Measurements from ENCODE around the gene UBE2C. TPM values are rescaled to one million over a fixed set of nuclear protein-coding genes. Genes with fewer than 3 reads are reported as not detected.

UBE2C gene
- total RNA-seq, 1 donor from 2014 or later = 2.4 TPM

DNA sequence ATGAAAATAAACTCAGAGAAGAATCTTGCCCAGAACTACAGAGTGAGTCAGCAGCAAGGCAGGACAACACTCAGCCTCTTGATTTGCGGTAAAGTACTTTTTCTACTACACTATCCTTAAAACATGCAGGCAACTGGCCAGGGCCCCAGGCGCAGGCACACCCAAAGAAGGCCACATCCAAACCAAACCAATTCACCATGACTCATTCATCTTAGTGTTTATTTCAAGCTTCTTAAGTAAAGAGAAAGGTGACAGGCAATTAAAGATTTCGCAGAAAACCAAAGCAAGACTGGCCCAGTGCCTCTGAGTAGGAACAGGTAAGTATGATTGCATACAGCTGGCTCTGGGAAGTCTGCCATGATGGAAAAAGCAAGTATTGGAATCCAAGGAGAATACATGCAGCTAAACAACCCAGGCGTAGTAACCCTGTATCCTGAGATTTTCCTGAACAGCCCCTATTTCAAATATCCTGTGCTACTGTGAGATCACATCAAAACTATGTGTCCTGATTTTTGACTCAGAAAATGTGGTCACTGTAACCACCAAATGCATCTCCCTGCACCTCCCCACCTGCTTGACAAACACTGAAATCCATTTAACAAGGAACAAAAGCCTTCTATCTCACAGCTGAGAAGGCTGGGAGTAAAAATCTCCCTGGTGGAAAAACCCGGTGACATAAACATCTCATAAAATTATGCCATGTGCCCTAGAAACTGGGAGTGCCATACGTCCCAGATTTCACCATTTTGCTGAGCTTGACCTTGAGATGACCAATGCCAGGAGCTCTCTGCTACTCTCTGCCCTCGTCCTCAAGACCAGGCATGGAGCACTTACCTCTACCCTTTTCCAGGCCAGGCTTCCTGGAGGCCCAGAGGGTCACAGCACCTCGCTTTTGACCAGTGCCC lies 33.2 kb upstream of the UBE2C start:
- intact Hi-C loops (cut with micrococcal nuclease) = no loop called here
- Mint-ChIP-seq H3K27me3 (peaks cover 14% of the 10 kb centered on the region), H3K4me3 (no peak overlapping the region), H3K27ac (no peak overlapping the region), H3K4me1 (peaks cover 2% of the 10 kb centered on the region), H3K9me3 (no peaks in the 10 kb centered on the region), H3K36me3 (ENCODE audit: low read depth) (no peaks in the 10 kb centered on the region)
- DNase-seq = no peak
- TF ChIP-seq, protein P1, sequence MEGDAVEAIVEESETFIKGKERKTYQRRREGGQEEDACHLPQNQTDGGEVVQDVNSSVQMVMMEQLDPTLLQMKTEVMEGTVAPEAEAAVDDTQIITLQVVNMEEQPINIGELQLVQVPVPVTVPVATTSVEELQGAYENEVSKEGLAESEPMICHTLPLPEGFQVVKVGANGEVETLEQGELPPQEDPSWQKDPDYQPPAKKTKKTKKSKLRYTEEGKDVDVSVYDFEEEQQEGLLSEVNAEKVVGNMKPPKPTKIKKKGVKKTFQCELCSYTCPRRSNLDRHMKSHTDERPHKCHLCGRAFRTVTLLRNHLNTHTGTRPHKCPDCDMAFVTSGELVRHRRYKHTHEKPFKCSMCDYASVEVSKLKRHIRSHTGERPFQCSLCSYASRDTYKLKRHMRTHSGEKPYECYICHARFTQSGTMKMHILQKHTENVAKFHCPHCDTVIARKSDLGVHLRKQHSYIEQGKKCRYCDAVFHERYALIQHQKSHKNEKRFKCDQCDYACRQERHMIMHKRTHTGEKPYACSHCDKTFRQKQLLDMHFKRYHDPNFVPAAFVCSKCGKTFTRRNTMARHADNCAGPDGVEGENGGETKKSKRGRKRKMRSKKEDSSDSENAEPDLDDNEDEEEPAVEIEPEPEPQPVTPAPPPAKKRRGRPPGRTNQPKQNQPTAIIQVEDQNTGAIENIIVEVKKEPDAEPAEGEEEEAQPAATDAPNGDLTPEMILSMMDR (IDR thresholded peaks at IDR 0.05) = no peak
- POLR2A ChIA-PET = no interaction called here
- CTCF ChIA-PET = interaction anchor here (1.4 kb wide), 1 partner anchor 20 kb away, joined by 4 read pairs; no protein-coding TSS in a partner anchor
- no peak for ATAC-seq (ENCODE audit: low read depth)

DNA sequence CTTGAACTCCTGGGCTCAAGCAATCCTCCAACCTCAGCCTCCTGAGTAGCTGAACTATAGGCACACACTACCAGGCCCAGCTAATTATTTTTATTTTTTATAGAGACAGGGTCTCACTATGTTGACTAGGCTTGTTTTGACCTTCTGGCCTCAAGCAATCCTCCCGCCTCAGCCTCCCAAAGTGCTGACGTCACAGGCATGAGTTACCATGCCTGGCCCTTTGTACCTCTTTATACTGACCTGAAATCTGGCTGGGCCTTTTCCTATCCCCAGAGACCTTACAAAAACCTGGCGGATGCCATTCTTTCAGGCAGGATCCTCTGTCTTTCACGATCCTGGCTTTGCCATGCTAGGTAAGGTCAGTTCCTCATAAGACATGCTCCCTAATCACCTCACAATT lies 32.3 kb upstream of the UBE2C start:
- TF ChIP-seq, protein P1 (IDR thresholded peaks at IDR 0.05) = no peak
- H3K4me1 Mint-ChIP-seq = peaks cover 9% of the 10 kb centered on the region
- no peak for ATAC-seq (ENCODE audit: low read depth)
- no peak overlapping the region for H3K4me3 Mint-ChIP-seq
- no peaks in the 10 kb centered on the region for H3K36me3 Mint-ChIP-seq (ENCODE audit: low read depth)
- DNase-seq = no peak
- intact Hi-C loops (cut with micrococcal nuclease) = no loop called here
- CTCF ChIA-PET = interaction anchor here (1.1 to 1.4 kb wide), 2 partner anchors 9 to 19 kb away, joined by 4 to 8 read pairs; no protein-coding TSS in a partner anchor
- POLR2A ChIA-PET = no interaction called here
- H3K27me3 Mint-ChIP-seq = peaks cover 11% of the 10 kb centered on the region
- H3K27ac Mint-ChIP-seq = no peak overlapping the region
- H3K9me3 Mint-ChIP-seq = no peaks in the 10 kb centered on the region

DNA sequence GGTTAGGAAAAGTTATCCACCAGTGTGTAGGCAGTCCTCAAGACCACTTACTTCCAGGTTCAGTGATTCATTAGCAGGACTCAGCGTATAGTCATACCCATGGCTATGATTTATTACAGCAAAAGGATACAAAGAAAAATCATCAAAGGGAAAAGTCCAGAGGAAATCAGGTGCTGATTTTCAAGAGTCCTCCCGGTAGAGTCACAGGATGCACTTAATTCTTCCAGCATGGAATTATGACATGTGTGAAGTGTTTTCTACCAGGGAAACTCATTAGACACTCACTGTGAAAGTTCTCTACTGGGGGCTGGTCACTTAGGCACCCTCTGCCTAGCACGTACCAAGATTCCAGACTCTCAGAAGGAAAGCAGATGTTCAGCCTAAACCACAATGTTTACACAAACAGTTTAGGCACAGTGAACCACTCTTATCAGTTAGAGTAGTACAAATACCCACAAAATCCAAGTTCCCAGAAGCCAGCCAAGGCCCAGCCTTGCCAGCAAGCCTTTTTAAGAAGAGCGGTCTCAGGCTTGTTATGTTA lies 31.0 kb upstream of the UBE2C start:
- no peak overlapping the region for H3K4me3 Mint-ChIP-seq
- POLR2A ChIA-PET = no interaction called here
- TF ChIP-seq, protein P1 (IDR thresholded peaks at IDR 0.05) = no peak
- no peak overlapping the region for H3K27ac Mint-ChIP-seq
- CTCF ChIA-PET = interaction anchor here (1.1 kb wide), 1 partner anchor 10 kb away, joined by 8 read pairs; no protein-coding TSS in a partner anchor
- DNase-seq (no peak), ATAC-seq (ENCODE audit: low read depth) (no peak)
- no peaks in the 10 kb centered on the region for H3K9me3 Mint-ChIP-seq
- H3K4me1 Mint-ChIP-seq = peaks cover 9% of the 10 kb centered on the region
- intact Hi-C loops (cut with micrococcal nuclease) = no loop called here
- H3K36me3 Mint-ChIP-seq (ENCODE audit: low read depth) = no peaks in the 10 kb centered on the region
- H3K27me3 Mint-ChIP-seq = peaks cover 7% of the 10 kb centered on the region

DNA sequence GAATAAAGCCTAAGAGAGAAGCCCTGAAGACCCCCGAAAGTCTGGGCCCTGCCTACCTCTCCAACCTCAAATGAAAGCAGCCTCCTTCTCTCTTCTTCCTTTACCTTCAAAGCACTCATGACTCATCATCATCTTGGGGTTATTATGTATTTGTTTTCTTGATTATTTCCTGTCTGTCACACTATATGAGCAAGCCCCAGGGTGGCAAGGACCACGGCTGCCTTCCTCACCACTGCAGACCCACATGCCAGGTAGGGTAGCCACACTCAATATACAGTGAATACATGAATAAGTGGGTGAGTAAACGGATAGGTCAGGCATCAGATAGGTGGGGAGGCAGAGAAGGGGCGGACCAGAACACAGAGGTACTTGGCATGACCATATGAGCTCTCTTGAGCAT lies 29.6 kb upstream of the UBE2C start:
- ATAC-seq (ENCODE audit: low read depth) (no peak), DNase-seq (no peak)
- intact Hi-C loops (cut with micrococcal nuclease) = no loop called here
- TF ChIP-seq, protein P1 (IDR thresholded peaks at IDR 0.05) = no peak
- ChIA-PET CTCF (interaction anchor here (2.3 kb wide), 1 partner anchor 12 kb away, joined by 10 read pairs; no protein-coding TSS in a partner anchor), POLR2A (no interaction called here)
- Mint-ChIP-seq H3K27ac (no peak overlapping the region), H3K27me3 (peaks cover 7% of the 10 kb centered on the region), H3K4me1 (peaks cover 12% of the 10 kb centered on the region), H3K9me3 (no peaks in the 10 kb centered on the region), H3K4me3 (no peak overlapping the region), H3K36me3 (ENCODE audit: low read depth) (no peaks in the 10 kb centered on the region)

DNA sequence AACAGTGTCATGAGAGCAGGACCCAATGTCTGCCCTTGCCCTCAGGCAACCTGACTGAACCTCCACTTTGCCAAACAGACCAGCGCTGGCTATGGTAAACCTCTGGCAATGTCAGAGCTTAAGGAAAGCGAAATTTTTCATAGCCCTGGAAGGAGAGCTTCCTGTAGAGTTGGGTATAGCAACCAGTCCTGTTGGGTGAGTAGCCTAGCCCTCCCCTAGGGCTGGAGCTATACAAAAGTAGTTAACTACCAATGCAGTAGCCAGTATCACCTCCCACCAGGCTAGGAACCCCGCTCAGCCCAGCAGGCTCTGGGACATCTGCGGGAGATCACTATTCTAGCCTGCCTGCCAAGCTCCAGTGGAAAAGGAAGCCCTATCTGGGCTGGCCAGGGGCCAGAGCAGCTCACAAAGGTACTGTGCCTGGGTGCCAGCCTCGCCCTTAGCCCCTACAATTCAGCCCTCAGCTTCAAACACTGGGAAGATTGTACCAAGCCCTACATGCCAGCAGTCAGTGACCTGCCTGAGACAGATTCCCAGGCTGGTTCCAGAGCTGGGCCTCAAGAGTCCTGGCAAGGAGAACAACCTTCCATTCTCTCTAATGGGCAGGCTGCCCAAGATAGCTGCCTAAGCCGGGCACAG lies 28.7 kb upstream of the UBE2C start:
- Mint-ChIP-seq H3K36me3 (ENCODE audit: low read depth) (no peaks in the 10 kb centered on the region), H3K27me3 (peaks cover 7% of the 10 kb centered on the region), H3K4me1 (peaks cover 12% of the 10 kb centered on the region), H3K27ac (no peak overlapping the region), H3K4me3 (no peak overlapping the region), H3K9me3 (no peaks in the 10 kb centered on the region)
- DNase-seq (no peak), ATAC-seq (ENCODE audit: low read depth) (no peak)
- ChIA-PET POLR2A (no interaction called here), CTCF (interaction anchor here (2.3 kb wide), 1 partner anchor 13 kb away, joined by 10 read pairs; no protein-coding TSS in a partner anchor)
- intact Hi-C loops (cut with micrococcal nuclease) = no loop called here
- TF ChIP-seq, protein P1 (IDR thresholded peaks at IDR 0.05) = no peak
